HG03135 (cell line): ENCODE results near the gene RPTOR.
A peak's percentile ranks its signal among the peaks of the same experiment; 100 is the strongest.

Source experiments
- ATAC-seq: cut with Tn5 transposase; IDR thresholded peaks from one replicate; pipeline ENCODE4 v1.9.1; 2021; ENCODE audit warnings: mild to moderate bottlenecking, moderate library complexity; ENCODE audit not compliant: unreplicated experiment

RPTOR gene

DNA sequence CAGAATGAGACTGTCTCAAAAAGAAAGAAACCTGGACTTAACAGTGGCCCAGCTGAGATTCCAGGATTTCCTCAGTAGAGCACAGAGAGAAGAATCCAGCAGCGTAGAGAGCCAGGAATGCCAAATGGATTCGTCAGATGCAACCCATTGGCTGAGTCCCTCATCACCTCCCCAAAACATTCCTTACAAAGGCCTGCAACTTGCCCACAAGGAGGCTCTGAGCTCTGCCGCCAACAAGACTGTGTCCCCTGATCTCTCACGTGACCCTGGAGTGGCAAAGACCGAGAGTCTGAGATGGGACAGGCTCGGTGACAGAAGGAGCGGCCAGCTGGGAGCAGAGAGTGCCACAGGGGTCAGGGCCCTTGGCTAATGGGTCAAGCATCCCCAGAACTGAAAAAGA is 440.1 kb downstream of the RPTOR start:
- no peak for ATAC-seq

DNA sequence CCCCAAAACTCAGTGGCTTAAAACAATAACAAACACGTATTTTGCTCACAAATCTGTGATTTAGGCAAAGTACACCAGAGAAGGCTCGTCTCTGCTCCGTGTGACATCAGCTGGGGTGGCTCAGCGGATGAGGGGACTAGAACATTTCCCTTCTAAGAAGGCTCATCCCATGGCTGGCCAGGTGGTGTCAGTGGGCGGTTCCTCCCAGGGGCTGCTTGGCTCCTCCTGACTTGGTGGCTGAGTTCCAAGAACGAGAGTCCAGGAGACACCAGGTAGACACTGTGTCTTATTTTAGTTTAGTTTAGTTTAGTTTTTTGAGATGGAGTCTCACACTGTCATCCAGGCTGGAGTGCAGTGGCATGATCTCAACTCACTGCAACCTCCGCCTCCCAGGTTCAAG is 441.4 kb downstream of the RPTOR start:
- ATAC-seq, result no peak

DNA sequence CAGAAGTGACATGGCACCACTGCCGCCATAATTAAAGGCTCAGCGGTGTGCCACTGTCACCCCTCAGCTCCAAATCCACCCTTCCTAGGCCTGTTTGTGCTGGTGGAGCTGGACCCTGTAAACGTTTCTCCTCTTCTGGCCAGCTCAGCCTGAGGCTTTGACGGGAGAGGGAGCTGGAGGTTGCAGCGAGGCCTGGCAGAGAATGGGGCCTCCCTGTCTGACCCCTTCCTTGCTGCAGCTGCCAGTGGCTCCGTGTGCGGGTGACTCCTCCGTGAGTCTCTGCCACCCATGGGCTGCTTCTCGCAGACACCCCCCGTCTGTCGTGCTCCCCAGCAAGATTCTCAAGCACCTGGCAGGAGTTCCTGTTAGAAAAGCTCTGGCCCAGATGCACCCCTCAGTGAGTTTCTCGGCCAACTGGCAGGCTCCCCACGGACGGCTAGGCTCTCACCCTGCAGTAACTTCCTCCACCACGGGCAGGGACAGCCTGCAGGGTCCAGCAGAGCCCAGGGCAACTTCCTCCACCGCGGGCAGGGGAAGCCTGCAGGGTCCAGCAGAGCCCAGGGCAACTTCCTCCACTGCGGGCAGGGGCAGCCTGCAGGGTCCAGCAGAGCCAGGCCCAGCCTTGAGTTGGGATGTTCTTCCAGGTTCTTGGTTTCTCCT is 442.3 kb downstream of the RPTOR start:
- no peak for ATAC-seq

DNA sequence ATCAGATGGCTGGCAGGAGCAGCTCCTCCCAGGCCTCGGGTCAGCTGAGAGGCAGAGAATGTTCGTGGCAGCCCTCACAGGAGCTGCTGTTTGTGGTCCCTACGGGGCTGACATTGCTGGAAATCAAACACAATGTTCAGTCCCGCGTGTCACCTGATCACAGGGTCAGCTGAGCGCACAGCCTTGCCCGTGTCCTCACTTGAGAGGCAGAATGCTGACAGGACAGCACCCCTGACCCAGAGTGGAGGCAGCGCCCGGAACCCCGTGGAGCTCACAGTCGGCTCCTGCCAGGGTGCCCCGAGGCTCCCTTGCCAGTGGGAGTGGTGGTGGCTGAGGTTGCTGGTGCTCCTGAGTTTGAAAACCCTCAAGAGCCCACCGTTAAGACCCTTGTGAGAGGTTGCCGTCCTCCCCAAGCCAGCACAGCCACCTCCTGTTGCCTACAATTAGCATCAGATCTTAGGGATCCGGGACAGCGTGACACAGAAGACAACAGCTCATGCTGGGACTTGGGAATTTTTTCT is 443.4 kb downstream of the RPTOR start:
- no peak for ATAC-seq

DNA sequence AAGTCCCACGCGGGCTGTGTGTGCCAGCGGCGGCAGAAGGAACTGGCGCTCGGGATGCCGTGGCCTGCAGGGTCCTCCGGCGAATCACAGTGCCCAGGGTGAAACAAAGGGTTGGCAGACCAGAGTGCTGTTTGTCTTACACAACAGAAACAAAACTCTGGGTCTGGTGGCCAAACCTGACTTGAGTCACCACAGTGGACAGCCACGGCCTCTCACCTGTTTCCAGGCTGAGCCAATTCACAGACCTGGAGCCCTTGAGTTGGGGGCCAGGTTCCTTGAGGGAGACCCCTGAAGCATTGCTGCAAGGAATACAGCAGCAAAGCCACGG is 444.9 kb downstream of the RPTOR start:
- no peak for ATAC-seq

DNA sequence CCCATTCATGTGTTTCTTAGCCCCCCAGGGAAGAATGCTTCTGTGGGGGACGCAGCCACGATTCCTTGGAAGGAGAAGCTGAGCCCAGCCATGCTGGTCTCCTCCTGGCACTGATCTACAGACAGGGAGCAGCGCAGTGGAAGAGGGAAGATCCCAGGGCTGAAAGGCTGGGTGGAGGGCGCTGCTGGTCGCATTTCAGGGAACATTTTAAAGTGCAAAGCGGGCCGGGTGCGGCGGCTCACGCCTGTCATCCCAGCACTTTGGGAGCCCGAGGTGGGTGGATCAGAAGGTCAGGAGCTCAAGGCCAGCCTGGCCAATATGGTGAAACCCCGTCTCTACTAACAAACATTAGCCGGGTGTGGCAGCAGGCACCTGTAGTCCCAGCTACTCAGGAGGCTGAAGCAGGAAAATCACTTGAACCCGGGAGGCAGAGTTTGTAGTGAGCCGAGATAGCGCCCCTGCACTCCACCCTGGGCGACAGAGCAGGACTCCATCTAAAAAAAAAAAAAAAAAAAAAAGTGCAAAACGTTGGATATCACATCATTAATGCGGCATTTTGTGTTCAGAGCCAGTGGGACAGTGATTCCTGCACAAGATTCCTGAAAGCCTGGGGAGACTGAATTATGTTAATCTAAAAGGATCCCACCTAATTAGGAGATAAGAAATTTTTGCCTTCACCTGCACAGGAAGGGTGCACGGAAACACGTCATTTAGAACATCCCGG is 446.4 kb downstream of the RPTOR start:
- ATAC-seq, result no peak

DNA sequence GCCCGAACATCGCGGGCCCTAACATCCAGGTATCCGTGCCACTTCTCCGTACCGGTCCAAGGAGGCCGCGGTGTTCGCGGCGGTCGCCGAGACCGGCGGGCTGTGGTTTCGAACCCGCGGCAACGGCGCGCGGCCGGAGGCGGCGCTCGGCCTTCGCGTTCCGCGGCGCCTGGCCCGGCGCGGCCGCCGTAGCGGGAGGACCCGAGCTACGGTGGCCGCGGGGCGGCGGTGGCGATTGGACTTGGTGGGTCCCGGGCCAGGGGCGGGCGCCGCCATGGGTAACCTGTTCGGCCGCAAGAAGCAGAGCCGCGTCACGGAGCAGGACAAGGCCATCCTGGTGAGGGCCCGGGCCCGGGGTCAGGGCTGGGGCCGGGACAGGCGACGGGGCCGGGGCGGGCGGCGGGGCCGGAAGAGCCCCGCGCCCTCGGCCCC is 447.0 kb downstream of the RPTOR start, which contains the start of gene CHMP6:
Gene CHMP6 (plus strand): TSS at position 197 of the 432 bp plus-strand sequence. CDS start 78 bp downstream, at position 275.
- ATAC-seq, result peak; percentile 49

DNA sequence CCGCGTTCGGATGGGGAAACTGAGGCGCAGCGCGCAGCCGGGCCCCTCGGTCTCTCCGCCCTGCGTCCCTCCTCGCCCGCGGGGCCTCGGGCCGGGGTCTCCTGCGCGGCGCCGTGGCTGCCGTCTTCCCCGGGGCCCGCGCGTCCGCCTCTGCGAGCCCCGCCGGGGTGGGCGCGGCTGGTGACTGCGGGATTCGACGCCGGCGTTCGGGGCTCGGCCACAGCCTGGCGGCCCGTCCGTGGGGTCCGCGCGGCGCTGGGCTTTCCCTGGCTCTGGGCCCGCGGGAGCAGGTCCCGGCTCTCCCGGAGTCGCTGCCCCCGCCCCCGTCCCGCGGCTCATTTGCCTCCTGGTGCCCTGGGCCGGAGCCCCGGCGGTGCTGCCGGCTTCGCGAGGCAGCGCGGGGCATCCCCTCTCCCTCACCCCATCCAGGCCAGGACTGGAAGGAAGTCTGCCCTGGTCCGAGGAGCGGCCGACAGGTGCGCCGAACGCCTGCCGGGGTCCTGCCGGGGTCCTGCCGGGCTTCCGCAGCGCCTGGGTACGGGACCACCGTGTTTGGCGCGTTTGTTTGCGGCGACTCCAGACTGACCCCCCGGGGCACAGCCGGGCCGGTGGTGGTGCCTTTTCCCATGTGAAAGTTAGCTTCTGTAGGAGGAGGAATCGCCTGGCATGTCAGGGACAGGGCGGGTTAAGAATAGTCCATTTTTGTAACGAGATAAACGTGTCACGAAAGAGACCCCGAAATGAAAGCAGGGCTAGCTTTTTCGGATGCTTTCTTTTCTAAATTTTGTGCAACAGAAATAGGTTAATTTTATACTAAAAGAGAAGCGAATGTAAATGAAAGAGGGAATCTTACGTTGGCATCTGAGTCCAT is 447.7 kb downstream of the RPTOR start:
- ATAC-seq, result peak; percentile 24

DNA sequence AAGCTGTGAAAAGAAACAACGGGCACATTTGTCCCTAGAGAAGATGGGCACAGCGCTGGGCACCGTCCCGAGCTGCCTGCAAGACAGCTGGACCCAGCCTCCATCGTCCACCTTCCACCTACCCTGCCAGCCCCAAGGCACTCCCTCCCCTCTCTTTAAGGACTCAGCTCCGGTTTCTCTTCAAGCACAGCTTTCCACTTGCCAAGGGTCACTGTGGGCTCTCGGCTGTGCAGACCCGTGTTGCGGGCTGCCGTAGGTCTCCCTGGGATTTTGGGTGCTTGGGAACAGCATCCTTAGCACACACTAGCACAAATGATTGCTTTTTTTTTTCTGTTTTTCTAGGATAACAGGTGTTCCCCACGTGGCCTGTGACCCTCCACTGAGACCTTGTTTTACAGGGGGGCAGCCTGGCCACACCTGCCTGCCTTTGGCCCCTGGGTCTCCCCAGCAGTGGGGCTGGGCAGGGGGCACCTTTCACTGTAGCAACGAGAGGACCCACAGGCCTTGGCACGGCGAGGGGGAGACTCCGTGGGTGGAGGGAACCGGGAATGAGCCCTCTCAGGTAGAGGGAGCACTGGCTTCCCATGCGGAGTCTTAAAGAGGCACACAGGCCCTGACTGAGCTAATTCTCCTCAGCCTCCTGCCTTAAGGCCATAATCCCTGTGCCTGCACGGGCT is 448.4 kb downstream of the RPTOR start:
- ATAC-seq, result no peak

DNA sequence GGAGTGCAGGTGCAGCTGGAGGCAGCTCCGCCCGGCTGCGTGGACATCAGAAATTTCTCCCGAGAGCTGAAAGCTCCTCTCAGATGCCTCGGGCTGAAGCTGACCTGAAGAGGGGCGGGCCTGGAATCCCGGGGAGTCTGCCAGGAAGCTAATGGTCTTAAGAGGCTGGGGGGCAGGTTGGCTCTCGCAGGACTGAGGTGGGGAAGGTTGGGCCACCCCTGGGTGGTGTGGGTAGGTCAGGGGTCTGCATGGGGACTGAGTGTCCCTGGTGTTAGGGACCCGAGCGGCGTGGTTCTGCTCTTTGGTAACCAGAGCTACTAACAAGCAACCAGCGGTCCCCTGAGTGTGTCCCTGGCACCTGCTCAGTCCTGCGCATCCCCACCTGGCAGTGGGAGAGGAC is 450.5 kb downstream of the RPTOR start:
- ATAC-seq, result no peak

DNA sequence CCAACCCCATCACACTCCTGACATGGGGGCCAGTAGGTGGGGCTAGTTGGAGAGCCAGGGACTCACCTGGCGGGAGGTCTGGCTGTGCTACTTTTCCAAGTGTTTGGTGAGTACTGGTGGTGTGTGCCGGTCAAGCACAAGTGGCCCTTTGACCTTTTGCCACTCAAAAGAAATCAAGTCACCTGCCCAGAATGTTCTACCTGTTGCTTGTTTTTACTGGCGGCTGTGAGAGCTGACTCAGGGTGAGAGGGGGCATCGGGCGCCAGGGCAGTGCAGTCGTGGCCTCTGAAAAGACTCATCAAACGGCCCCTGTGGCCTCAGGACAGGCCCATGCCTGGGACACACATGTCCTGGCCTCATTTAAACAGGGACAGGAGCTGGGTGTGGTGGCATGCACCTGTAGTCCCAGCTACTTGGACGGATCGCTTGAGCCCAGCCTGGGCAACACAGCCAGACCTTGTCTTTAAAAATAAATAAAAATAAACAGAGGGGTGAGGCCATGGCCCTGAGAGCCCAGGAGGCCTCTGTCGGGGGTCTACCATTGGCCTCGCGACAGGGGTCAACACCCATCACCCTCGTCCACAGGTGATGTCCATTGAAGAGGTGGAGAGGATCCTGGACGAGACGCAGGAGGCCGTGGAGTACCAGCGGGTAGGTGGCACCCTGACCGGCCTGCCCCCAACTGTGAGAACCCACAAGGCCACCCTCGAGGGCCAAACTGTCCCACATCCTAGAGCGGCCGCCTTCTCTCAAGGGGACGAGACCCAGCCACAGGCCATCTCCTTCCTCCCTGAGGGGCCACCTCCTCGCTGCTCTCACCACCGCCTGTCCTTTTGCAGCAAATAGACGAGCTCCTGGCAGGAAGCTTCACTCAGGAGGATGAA is 452.0 kb downstream of the RPTOR start:
- ATAC-seq, result no peak

DNA sequence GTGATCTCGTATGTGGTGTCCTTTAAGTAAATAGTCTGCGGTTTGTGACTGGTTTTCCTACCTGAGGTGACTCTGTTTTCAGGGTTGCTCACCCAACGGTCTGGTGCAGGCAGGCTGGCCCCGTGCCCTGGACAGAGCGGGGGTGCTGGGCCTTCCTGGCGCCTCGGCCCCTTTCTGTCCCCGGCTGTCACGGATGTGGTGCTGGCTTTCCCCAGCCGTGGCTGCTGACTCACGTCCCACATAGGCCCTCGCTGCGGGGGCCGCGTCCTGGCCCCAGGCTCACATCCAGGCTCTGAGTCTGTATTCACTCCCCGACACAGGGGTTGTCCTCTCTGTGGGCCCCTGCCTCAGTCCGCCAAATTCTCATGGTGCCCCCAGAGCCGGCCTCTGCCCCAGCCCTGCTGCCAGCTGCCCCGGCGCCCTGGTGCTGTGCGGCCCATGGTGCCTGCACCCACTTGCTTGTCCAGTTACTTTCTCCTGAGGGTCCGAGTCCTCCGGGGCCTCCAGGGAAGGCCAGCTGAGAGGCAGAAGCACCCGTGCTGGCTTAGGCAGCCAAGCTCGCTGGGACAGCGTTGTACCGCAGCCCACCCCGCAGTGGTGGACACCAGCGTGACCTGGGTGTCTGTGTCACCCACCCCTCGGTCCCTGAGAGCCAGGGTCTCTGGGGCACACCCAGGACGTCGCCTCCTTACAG is 452.9 kb downstream of the RPTOR start:
- no peak for ATAC-seq

DNA sequence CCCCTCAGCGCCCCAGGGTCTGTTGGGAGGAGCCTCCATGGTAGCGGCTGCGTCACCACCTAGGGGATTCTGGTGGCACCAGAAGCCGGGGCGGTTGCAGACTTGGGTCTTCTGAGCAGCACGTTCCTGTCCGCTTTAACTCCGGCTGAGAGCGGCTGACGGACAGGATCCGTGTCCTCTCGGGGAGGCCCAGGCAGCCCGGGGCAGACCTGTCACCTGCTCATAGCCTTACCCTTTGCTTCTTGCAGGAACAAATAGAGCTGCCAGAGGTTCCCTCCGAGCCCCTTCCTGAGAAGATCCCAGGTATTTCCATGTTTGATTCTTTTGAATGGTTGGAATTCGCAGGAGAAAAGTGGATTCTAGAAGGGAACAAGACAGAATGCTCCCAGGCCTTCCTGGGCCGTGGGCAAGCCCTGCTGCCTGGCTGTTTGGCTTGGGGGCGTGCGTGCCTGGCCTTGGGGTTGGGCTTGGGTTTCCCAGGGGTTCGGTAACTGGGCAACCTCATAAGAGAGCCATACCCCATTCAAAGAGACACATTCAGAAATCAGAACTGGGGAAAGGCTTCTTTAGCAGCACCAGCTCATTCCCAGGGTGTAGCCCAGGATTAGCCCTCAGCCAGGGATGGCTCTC is 453.6 kb downstream of the RPTOR start:
- no peak for ATAC-seq

DNA sequence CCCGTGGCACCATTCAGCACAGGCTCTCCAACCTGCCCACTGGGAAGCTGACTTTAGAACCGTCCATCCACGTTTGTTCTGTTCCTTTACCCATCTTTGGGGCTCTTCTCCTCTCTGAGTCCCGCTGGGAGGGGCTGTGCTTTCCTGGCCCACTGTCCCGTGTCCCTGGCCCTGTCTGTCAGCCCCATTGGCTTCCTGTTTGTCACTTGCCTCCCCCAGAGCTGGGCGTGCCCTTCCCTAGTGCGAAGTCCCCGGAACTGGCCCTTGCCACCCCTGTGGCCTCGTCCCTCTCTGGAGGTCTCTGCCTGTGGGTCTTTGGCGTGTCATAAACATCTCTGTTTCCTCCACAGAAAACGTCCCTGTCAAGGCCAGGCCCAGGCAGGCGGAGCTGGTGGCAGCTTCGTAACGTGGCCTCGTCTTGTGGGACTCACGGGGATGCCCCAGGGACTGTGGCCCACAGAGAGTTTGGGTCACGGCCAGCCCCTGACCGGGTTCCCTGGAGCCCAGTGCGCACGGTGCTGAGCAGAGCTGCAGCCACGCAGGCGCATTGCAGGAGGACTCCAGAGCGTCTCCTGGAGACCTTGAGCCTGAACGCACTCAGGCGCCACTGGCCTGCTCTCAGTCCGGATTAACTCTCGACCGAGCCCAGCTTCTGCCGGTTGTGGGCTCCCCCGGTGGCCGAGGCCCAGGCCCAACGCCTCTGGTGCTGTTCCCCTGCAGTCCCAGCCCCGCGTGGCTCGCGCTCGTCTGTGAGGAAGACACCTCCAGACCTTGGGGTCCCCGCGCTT is 454.3 kb downstream of the RPTOR start:
- ATAC-seq, result no peak

DNA sequence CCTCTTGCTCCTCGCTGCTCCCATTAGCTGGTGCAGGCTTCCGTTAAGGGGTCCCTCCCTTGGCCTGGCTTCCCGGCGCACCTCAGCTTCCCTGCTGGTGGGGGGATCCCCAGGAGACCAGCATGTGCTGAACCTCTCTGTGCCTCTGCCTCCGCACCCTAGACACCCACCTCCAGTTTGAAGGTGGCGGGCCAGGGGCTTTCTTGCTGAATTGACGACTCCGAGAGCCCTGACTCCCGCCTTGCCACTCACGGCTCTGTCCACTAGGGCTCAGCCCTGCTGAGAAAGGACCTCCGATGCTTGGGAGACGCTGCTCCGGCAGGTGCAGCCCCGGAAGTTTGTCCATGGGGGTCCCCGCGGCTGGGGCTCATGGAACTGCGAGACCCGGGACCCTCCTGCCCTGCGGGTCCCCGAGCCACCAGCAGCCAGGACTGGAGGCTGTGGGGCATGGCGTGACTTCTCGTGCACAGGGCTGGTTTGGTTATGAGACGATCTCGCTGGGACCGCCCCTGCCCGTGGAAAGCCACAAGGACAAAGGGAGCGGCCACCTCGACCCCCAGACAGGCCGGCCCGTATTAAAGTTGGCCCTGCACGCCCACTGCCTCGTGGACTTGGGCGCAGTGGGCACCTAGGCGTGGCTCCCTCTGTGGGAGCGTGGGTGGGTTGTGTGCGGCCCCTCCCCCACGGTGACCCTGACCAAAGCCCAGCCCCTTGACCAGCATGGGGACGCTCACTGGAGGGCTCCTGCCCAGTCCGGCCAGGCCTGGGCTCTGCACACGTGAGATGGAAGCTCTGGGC is 455.1 kb downstream of the RPTOR start:
- no peak for ATAC-seq

DNA sequence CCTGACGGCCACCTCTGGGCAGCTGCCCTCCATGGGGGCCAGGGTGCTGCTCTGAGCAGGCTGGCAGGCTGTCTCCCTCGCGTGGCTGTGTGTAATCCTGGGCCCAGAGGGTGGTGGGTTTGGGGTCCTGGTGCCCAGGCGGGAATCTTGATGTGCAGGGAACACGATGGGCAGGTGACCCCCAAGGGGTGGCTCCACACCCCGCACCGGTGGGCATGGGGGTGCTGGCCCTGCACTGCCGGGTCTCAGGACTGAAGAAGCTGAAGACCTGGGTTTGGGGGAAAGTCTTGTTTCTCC is 455.6 kb downstream of the RPTOR start:
- ATAC-seq, result no peak

DNA sequence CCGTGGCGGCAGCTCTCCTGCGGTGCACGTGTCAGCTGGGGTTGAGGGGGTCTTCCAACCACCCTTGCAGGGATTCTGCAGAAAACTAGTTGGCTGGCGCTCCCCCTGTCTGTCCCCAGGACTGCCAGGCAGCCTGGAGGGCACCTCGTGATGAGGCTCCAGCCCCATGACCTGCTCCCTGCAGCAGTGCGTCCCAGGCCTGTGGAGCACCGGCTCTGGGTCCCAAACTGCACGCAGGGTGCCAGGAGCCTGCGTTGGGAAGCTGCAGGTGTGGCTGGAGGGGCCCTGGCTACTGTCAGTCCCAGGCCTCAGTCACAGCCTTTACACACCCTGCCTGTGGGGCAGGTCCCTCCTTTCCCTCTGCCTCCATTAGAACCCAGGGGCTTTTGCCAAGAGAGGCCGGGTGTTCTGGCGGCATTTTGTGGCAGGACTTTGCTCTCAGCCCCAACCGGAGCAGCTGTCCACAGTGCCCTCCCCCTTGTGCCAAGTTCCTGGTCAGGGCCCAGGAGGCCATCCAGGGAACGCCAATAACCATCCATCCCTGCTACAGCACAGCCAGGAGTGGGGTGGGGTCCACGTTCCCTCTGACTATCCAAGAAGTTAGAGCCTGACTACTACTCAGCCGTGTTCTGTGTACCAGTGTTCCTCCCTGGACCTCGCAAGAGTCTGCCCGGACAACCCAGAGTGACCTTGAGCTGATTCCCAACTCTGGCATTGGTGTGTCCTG is 456.2 kb downstream of the RPTOR start:
- no peak for ATAC-seq
